HCT116 (cell line): Measurements from ENCODE around the gene MMS19. TPM values are rescaled to one million over a fixed set of nuclear protein-coding genes. Genes with fewer than 3 reads are reported as not detected.

ENCODE experiments used
- ATAC-seq: fragments of 200-7000 bp; cut with Tn5 transposase; 2 replicates; pipeline ENCODE4 v1.9.1; 2020; ENCODE audit warnings: mild to moderate bottlenecking, moderate library complexity
- BruUV-seq: library from RNA; stranded (reverse); fragments of 400-500 nt; replicated peaks from 2 replicates; lab custom pipeline; 2021; lab: Mats Ljungman, UMichigan
- CTCF ChIA-PET: fragments of 300-600 bp; sonication (Branson Sonifier 250); formaldehyde crosslinking; loops from one replicate; lab custom pipeline; 2021; ENCODE audit warnings: antibody characterized with exemption; lab: Charles Lee
- POLR2A ChIA-PET: fragments of 300-600, 350-600 bp; sonication (Branson Sonifier 250); formaldehyde crosslinking; loops from one replicate; lab custom pipeline; 2021; ENCODE audit warnings: antibody characterized with exemption; lab: Charles Lee
- RAD21 ChIA-PET, 2 experiments: fragments of 300-600 bp; sonication (Branson Sonifier 250); formaldehyde crosslinking; loops; one replicate each; lab custom pipeline; 2023; ENCODE audit warnings: low total read pairs in 2 of 2; ENCODE audit not compliant: uncharacterized antibody in 2 of 2, unreplicated experiment in 2 of 2, low non-redundant PET in 1 of 2; lab: Charles Lee
- DNase-seq: peaks from one replicate; pipeline ENCODE4 v3.0.0-alpha.2; 2010; ENCODE audit warnings: low read depth, low spot score
- H2AFZ ChIP-seq: fragments of 200-600 bp; shearing (Covaris generic), sonication (generic); 2 replicates; pipeline ENCODE4 v1.6.1; 2017; ENCODE audit warnings: low read depth, mixed run types, mixed read lengths, antibody characterized with exemption, low read length; ENCODE audit not compliant: poor library complexity, severe bottlenecking
- H3K27ac ChIP-seq: 2 replicates; pipeline ENCODE4 v1.5.1; 2012; ENCODE audit warnings: low read depth, low read length
- H3K27me3 ChIP-seq: fragments of 200-600 bp; sonication (generic); 2 replicates; pipeline ENCODE4 v1.6.1; 2016; ENCODE audit warnings: mixed run types, low read length, mixed read lengths; ENCODE audit not compliant: insufficient read depth
- H3K36me3 ChIP-seq, 2 experiments: fragments of 200-500 bp in 1 of 2; fragments of 200-600 bp in 1 of 2; sonication (Bioruptor generic) in 1 of 2; sonication (generic) in 1 of 2; 2 replicates each; pipeline versions ENCODE4 v1.5.1 to v1.6.1; 2014 to 2016; ENCODE audit warnings: low read length in 2 of 2, inconsistent platforms in 1 of 2, mixed read lengths in 1 of 2, mixed run types in 1 of 2; ENCODE audit not compliant: insufficient read depth in 2 of 2, control insufficient read depth in 1 of 2
- H3K4me1 ChIP-seq, 2 experiments: fragments of 200-600 bp in 1 of 2; sonication (generic) in 1 of 2; 2 replicates each; pipeline versions ENCODE4 v1.5.1 to v1.6.1; 2012 to 2017; ENCODE audit warnings: low read length in 2 of 2, inconsistent platforms in 1 of 2, mild to moderate bottlenecking in 1 of 2, mixed read lengths in 1 of 2, mixed run types in 1 of 2, moderate library complexity in 1 of 2; ENCODE audit not compliant: insufficient read depth in 2 of 2, control insufficient read depth in 1 of 2
- H3K4me2 ChIP-seq: fragments of 200-600 bp; sonication (generic); 2 replicates; pipeline ENCODE4 v1.6.1; 2017; ENCODE audit warnings: mixed run types, low read length, mixed read lengths
- H3K4me3 ChIP-seq, 2 experiments: fragments of 200-600 bp in 1 of 2; sonication (generic) in 1 of 2; replicated peaks in 1 of 2; 2 replicates each; pipeline ENCODE4 v1.5.1; 2011 to 2016; ENCODE audit warnings: low read length in 2 of 2, control low read depth in 1 of 2, low read depth in 1 of 2, mild to moderate bottlenecking in 1 of 2, mixed read lengths in 1 of 2, mixed run types in 1 of 2
- H3K79me2 ChIP-seq: fragments of 200-600 bp; sonication (generic); 2 replicates; pipeline ENCODE4 v1.6.1; 2017; ENCODE audit warnings: mild to moderate bottlenecking, mixed run types, low read length, moderate library complexity, mixed read lengths; ENCODE audit not compliant: insufficient read depth
- H3K9ac ChIP-seq: fragments of 200-600 bp; sonication (generic); 2 replicates; pipeline ENCODE4 v1.6.1; 2016; ENCODE audit warnings: low read length, mixed read lengths
- H3K9me2 ChIP-seq: fragments of 200-600 bp; sonication (generic), shearing (Covaris generic); 2 replicates; pipeline ENCODE4 v1.6.1; 2017; ENCODE audit warnings: mixed run types, mild to moderate bottlenecking, moderate library complexity; ENCODE audit not compliant: insufficient read depth
- H3K9me3 ChIP-seq, 2 experiments: fragments of 200-500 bp in 1 of 2; fragments of 200-600 bp in 1 of 2; sonication (Bioruptor generic) in 1 of 2; sonication (generic) in 1 of 2; 2 replicates each; pipeline ENCODE4 v1.6.1; 2014 to 2017; ENCODE audit warnings: low read length in 2 of 2, mixed read lengths in 2 of 2, inconsistent platforms in 1 of 2, low read depth in 1 of 2, mild to moderate bottlenecking in 1 of 2, mixed run types in 1 of 2, moderate library complexity in 1 of 2; ENCODE audit not compliant: control insufficient read depth in 1 of 2, insufficient read depth in 1 of 2
- H4K20me1 ChIP-seq: fragments of 200-600 bp; sonication (generic), shearing (Covaris generic); 2 replicates; pipeline ENCODE4 v1.6.1; 2017; ENCODE audit warnings: mixed run types, mild to moderate bottlenecking, moderate library complexity; ENCODE audit not compliant: insufficient read depth
- ATF3 ChIP-seq: IDR thresholded peaks from 2 replicates; pipeline ENCODE4 v1.6.1; 2012
- CBX3 ChIP-seq: IDR thresholded peaks from 2 replicates; pipeline ENCODE4 v1.6.1; 2012; ENCODE audit warnings: low read depth
- CEBPB ChIP-seq: IDR thresholded peaks from 2 replicates; pipeline ENCODE4 v1.6.1; 2012; ENCODE audit warnings: low read depth
- ELF1 ChIP-seq: IDR thresholded peaks from 2 replicates; pipeline ENCODE4 v1.6.1; 2012; ENCODE audit warnings: low read depth, borderline replicate concordance
- EZH2phosphoT487 ChIP-seq: fragments of 200-600 bp; IDR thresholded peaks from 2 replicates; pipeline ENCODE4 v1.6.1; 2018; ENCODE audit warnings: antibody characterized with exemption, borderline replicate concordance
- FOSL1 ChIP-seq: IDR thresholded peaks from 2 replicates; pipeline ENCODE4 v1.6.1; 2012; ENCODE audit warnings: low read depth
- JUND ChIP-seq: IDR thresholded peaks from 2 replicates; pipeline ENCODE4 v1.6.1; 2012
- MAX ChIP-seq: IDR thresholded peaks from 2 replicates; pipeline ENCODE4 v1.6.1; 2012
- POLR2A ChIP-seq: IDR thresholded peaks from 2 replicates; pipeline ENCODE4 v1.7.0; 2011; ENCODE audit warnings: borderline replicate concordance; ENCODE audit not compliant: insufficient read depth, insufficient read length; ENCODE audit errors: extremely low read depth
- POLR2AphosphoS5 ChIP-seq: IDR thresholded peaks from 2 replicates; pipeline ENCODE4 v1.6.1; 2011; ENCODE audit warnings: mild to moderate bottlenecking, low read depth, low read length, moderate library complexity
- RAD21 ChIP-seq: IDR thresholded peaks from 2 replicates; pipeline ENCODE4 v1.6.1; 2012; ENCODE audit warnings: low read depth, mild to moderate bottlenecking
- REST ChIP-seq: IDR thresholded peaks from 2 replicates; pipeline ENCODE4 v1.6.1; 2012; ENCODE audit warnings: low read depth
- SIN3A ChIP-seq: IDR thresholded peaks from 2 replicates; pipeline ENCODE4 v1.6.1; 2012; ENCODE audit warnings: low read depth
- SP1 ChIP-seq: IDR thresholded peaks from 2 replicates; pipeline ENCODE4 v1.6.1; 2012; ENCODE audit warnings: low read depth
- SRF ChIP-seq: IDR thresholded peaks from 2 replicates; pipeline ENCODE4 v1.6.1; 2012; ENCODE audit warnings: low read depth
- TCF7L2 ChIP-seq: IDR thresholded peaks from 2 replicates; pipeline ENCODE4 v1.7.0; 2011; ENCODE audit warnings: borderline replicate concordance, inconsistent platforms; ENCODE audit not compliant: insufficient read depth, insufficient read length; ENCODE audit errors: extremely low read depth
- YY1 ChIP-seq: IDR thresholded peaks from 2 replicates; pipeline ENCODE4 v1.6.1; 2011; ENCODE audit warnings: low read length, low read depth, moderate library complexity, mild to moderate bottlenecking; ENCODE audit not compliant: insufficient replicate concordance; ENCODE audit errors: extremely low read depth
- ZBTB33 ChIP-seq: IDR thresholded peaks from 2 replicates; pipeline ENCODE4 v1.6.1; 2011; ENCODE audit warnings: mild to moderate bottlenecking, low read length, moderate library complexity; ENCODE audit not compliant: insufficient replicate concordance; ENCODE audit errors: extremely low read depth
- ZFX ChIP-seq: fragments of 450-650 bp; IDR thresholded peaks from 2 replicates; pipeline ENCODE4 v1.6.1; 2017
- intact Hi-C: fragments of 100-400 bp; cut with micrococcal nuclease; formaldehyde crosslinking; loops from 2 replicates; pipeline ENCODE4 v1.10.0; 2022
- total RNA-seq: library from RNA; stranded (reverse); gene quantifications from one replicate; pipeline ENCODE4 v1.2.1, GENCODE V29; 2021; ENCODE audit not compliant: unreplicated experiment

The MMS19 gene
- total RNA-seq, 1 experiment from 2014 or later, result 101 TPM

GRCh38 chr10:97499561-97500296, 1.5 kb upstream of the MMS19 start:
- ChIA-PET RAD21 (no interaction called here), CTCF (interaction anchor here (1.1 kb wide), 1 partner anchor 34 kb away, joined by 4 read pairs; no protein-coding TSS in a partner anchor), POLR2A (interaction anchor here (1.3 kb wide), 1 partner anchor 13 kb away, joined by 4 read pairs; no protein-coding TSS in a partner anchor)
- no peaks in the 10 kb centered on the region for H3K9me2 ChIP-seq
- H3K9ac ChIP-seq, result peak overlapping the region; percentile 94
- intact Hi-C loops, result loop anchor here (2.0 to 5.0 kb wide), 2 partner anchors 43 to 52 kb away; partner anchors contain the start of genes EXOSC1 and ZDHHC16
- H4K20me1 ChIP-seq, result no peaks in the 10 kb centered on the region
- H3K27ac ChIP-seq, result peak overlapping the region; percentile 94; the same call in 1 of the 2 replicates
- BruUV-seq, result no TSS peak
- H3K4me1 ChIP-seq, result peaks cover 9 to 17% of the 10 kb centered on the region in 2 experiments; a peak in 3 of 4 replicates
- no peaks in the 10 kb centered on the region for H3K36me3 ChIP-seq
- ATAC-seq, result no peak
- no peaks in the 10 kb centered on the region for H3K9me3 ChIP-seq
- no peak overlapping the region for H2AFZ ChIP-seq
- no peaks in the 10 kb centered on the region for H3K27me3 ChIP-seq
- no peak for DNase-seq
- H3K79me2 ChIP-seq, result peaks cover 33% of the 10 kb centered on the region
- peak overlapping the region; percentile 76 to 81 for H3K4me3 ChIP-seq
- peak overlapping the region; percentile 81 for H3K4me2 ChIP-seq
- TF ChIP-seq SRF (no peak), SP1 (no peak), ELF1 (no peak), ZBTB33 (no peak), JUND (no peak), CBX3 (no peak), MAX (no peak), REST (no peak), FOSL1 (no peak), SIN3A (no peak), RAD21 (no peak), ZFX (no peak), ATF3 (no peak), POLR2A (no peak), EZH2phosphoT487 (no peak), TCF7L2 (no peak), POLR2AphosphoS5 (no peak), CEBPB (no peak), YY1 (no peak)
